HepG2 (cell line): ENCODE measurements around the gene TPM2. TPM values are rescaled to one million over a fixed set of nuclear protein-coding genes. Genes with fewer than 3 reads are reported as not detected.

ENCODE experiments used
- ATAC-seq: fragments of 200-7000 bp; cut with Tn5 transposase; 3 replicates; pipeline ENCODE4 v1.9.1; 2020; ENCODE audit warnings: mild to moderate bottlenecking, moderate library complexity
- BruUV-seq: library from RNA; stranded (reverse); fragments of 400-500 nt; replicated peaks from 2 replicates; lab custom pipeline; 2021; lab: Mats Ljungman, UMichigan
- CTCF ChIA-PET: fragments of 300-600 bp; formaldehyde crosslinking; extraction: SDS; loops from one replicate; lab custom pipeline; 2021; ENCODE audit warnings: low total read pairs, inconsistent platforms, low intra/inter-chr PET ratio; lab: Yijun Ruan, JAX
- POLR2A ChIA-PET: fragments of 350-600 bp; sonication (Branson Sonifier 250); formaldehyde crosslinking; loops from one replicate; lab custom pipeline; 2020; ENCODE audit warnings: antibody characterized with exemption, inconsistent platforms; lab: Yijun Ruan, JAX
- DNase-seq: peaks from one replicate; pipeline ENCODE4 v3.0.0-alpha.2; 2015; ENCODE audit warnings: low spot score
- FAIRE-seq: peaks from 3 replicates; lab custom pipeline; 2011; peaks lifted over from hg19 to GRCh38; lab: Jason Lieb, UNC
- H2AFZ ChIP-seq: one replicate; pipeline ENCODE4 v1.6.1; 2011; ENCODE audit warnings: low read length, inconsistent platforms
- H3K27ac ChIP-seq: fragments of 300-600 bp; 3 replicates; pipeline ENCODE4 v1.8.0; 2011; ENCODE audit warnings: mixed run types, mild to moderate bottlenecking, mixed read lengths, low read length, inconsistent platforms; ENCODE audit not compliant: insufficient read depth; ENCODE audit errors: extremely low read length
- H3K27me3 ChIP-seq, 2 experiments: fragments of 200-600 bp in 1 of 2; 2 replicates in 1 of 2; 3 replicates in 1 of 2; pipeline versions ENCODE4 v1.6.0 to v1.8.0; 2011; ENCODE audit warnings: low read length in 2 of 2, mild to moderate bottlenecking in 2 of 2, moderate library complexity in 2 of 2, inconsistent platforms in 1 of 2; ENCODE audit not compliant: insufficient read depth in 2 of 2, control insufficient read depth in 1 of 2
- H3K36me3 ChIP-seq, 2 experiments: fragments of 200-600 bp in 1 of 2; replicated peaks in 1 of 2; 2 replicates in 1 of 2; 3 replicates in 1 of 2; pipeline versions ENCODE4 v1.5.1 to v1.8.0; 2011; ENCODE audit warnings: low read length in 2 of 2, inconsistent platforms in 1 of 2; ENCODE audit not compliant: insufficient read depth in 2 of 2, control insufficient read depth in 1 of 2
- H3K4me1 ChIP-seq: 2 replicates; pipeline ENCODE4 v1.5.1; 2012; ENCODE audit warnings: low read length, inconsistent platforms; ENCODE audit not compliant: insufficient read depth
- H3K4me2 ChIP-seq: 2 replicates; pipeline ENCODE4 v1.6.0; 2011; ENCODE audit warnings: low read depth, low read length, inconsistent platforms
- H3K4me3 ChIP-seq, 3 experiments: fragments of 200-600 bp in 1 of 3; sonication (generic), shearing (Covaris generic) in 1 of 3; replicated peaks in 1 of 3; 2 replicates each; pipeline ENCODE4 v1.5.1; 2011 to 2016; ENCODE audit warnings: low read length in 3 of 3, inconsistent platforms in 2 of 3, low read depth in 2 of 3, mild to moderate bottlenecking in 2 of 3, control low read depth in 1 of 3, mixed read lengths in 1 of 3; ENCODE audit not compliant: insufficient read depth in 1 of 3
- H3K79me2 ChIP-seq: one replicate; pipeline ENCODE4 v1.6.1; 2011; ENCODE audit warnings: low read length, inconsistent platforms; ENCODE audit not compliant: insufficient read depth
- H3K9ac ChIP-seq: 2 replicates; pipeline ENCODE4 v1.6.0; 2011; ENCODE audit warnings: mild to moderate bottlenecking, low read depth, low read length, inconsistent platforms; ENCODE audit not compliant: insufficient read depth
- H3K9me3 ChIP-seq: 2 replicates; pipeline ENCODE4 v1.5.1; 2012; ENCODE audit warnings: mild to moderate bottlenecking, low read length
- H4K20me1 ChIP-seq: 2 replicates; pipeline ENCODE4 v1.6.0; 2011; ENCODE audit warnings: inconsistent platforms, mild to moderate bottlenecking, low read length, moderate library complexity; ENCODE audit not compliant: insufficient read depth
- NFE2L2 ChIP-seq: fragments of 150-350 bp; IDR thresholded peaks from 2 replicates; pipeline ENCODE4 v1.6.1; 2014; ENCODE audit warnings: low read length
- SMC3 ChIP-seq: IDR thresholded peaks from 2 replicates; pipeline ENCODE4 v1.6.1; 2011; ENCODE audit warnings: low read length, improper control_type of control experiment
- ZNF780A ChIP-seq: sonication (generic); formaldehyde crosslinking; IDR thresholded peaks from 2 replicates; pipeline ENCODE4 v1.8.0; 2022; ENCODE audit warnings: mild to moderate bottlenecking, missing genetic modification reagents, moderate library complexity
- WGBS: methylation state at CpG from one replicate; pipeline ENCODE4 v1.1.6; 2017; ENCODE audit warnings: low lambda C conversion rate; 5-methylcytosine and 5-hydroxymethylcytosine counted together
- in situ Hi-C: cut with HindIII; loops from 2 replicates; pipeline ENCODE4 v1.10.0; 2017; ENCODE audit warnings: low pct_unique_long_range_greater_than_20kb; ENCODE audit not compliant: extremely low pct_ligation_motif_present
- intact Hi-C: fragments of 100-400 bp; cut with micrococcal nuclease; formaldehyde crosslinking; loops from one replicate; pipeline ENCODE4 v1.10.0; 2022; ENCODE audit not compliant: unreplicated experiment
- polyA plus RNA-seq, 8 experiments: library from polyadenylated mRNA; depleted of rRNA in 3 of 8; stranded (reverse) in 7 of 8; unstranded in 1 of 8; fragments of >200 nt; fragmentation: Illumina TruSeq in 4 of 8; extraction: Trizol in 4 of 8; gene quantifications; 2 replicates each; pipeline versions ENCODE4 v1.2.1 to v1.2.3, GENCODE V29; 2011 to 2016; ENCODE audit warnings: low read depth in 4 of 8, missing spikeins in 1 of 8, mixed read lengths in 1 of 8; ENCODE audit not compliant: insufficient read depth in 1 of 8
- total RNA-seq, 5 experiments: library from RNA; depleted of rRNA; stranded (reverse); fragments of >200 nt; fragmentation: Illumina TruSeq; extraction: Trizol; gene quantifications; 2 replicates each; pipeline ENCODE4 v1.2.3, GENCODE V29; 2016; ENCODE audit warnings: low read depth in 1 of 5

TPM2 gene
- total and polyA plus RNA-seq, 2 of the 13 experiments (the other 11 are each of a cell fraction or from before 2014, with no cell fraction given): 3.1 to 10.7 TPM

- Histone ChIP-seq H2AFZ (no peak overlapping the region), H3K27me3 (no peaks in the 10 kb centered on the region), H3K36me3 (peaks cover 39 to 72% of the 10 kb centered on the region in 2 experiments), H3K4me1 (peaks cover 28% of the 10 kb centered on the region), H3K4me2 (no peak overlapping the region), H3K4me3 (no peak overlapping the region), H3K79me2 (peaks cover 25% of the 10 kb centered on the region), H3K9ac (no peak overlapping the region), H3K9me3 (no peaks in the 10 kb centered on the region), H4K20me1 (peaks cover 10% of the 10 kb centered on the region; the same call in 1 of the 2 replicates), H3K27ac (no peak overlapping the region)
- TF ChIP-seq ZNF780A (CRISPR knock-in tag): no peak
- BruUV-seq: no TSS peak
- ATAC-seq: no peak
- in situ Hi-C loops: no loop called here
- WGBS: 98% methylated on average over 8 of the region's 8 CpGs
- ChIA-PET CTCF (no interaction called here), POLR2A (no interaction called here)
- no peak for FAIRE-seq
- DNase-seq: no peak
- intact Hi-C loops: no loop called here
Observed at GRCh38 chr9:35723908-35724307, 34.2 kb upstream of the TPM2 start.

GRCh38 chr9:35723426-35723825 lies 33.7 kb upstream of the TPM2 start:
- CTCF ChIA-PET: no interaction called here
- H3K79me2 ChIP-seq: peaks cover 20% of the 10 kb centered on the region

More at GRCh38 chr9:35723426-35723825, 33.7 kb upstream of the TPM2 start:
- intact Hi-C loops: no loop called here
- Histone ChIP-seq H2AFZ (no peak overlapping the region), H3K4me1 (peaks cover 23% of the 10 kb centered on the region), H3K9me3 (no peaks in the 10 kb centered on the region), H4K20me1 (peaks cover 5% of the 10 kb centered on the region; the same call in 1 of the 2 replicates), H3K27me3 (no peaks in the 10 kb centered on the region), H3K36me3 (peaks cover 41 to 77% of the 10 kb centered on the region in 2 experiments), H3K4me3 (no peak overlapping the region), H3K9ac (no peak overlapping the region), H3K27ac (no peak overlapping the region), H3K4me2 (no peak overlapping the region)
- TF ChIP-seq NFE2L2 (no peak), SMC3 (no peak)
- DNase-seq (no peak), FAIRE-seq (no peak), ATAC-seq (no peak)
- POLR2A ChIA-PET: no interaction called here
- 89% methylated on average over 2 of the region's 2 CpGs for WGBS
- in situ Hi-C loops: no loop called here
- no TSS peak for BruUV-seq
